ENCODE measurements around the gene MYO9B.

Gene MYO9B

DNA sequence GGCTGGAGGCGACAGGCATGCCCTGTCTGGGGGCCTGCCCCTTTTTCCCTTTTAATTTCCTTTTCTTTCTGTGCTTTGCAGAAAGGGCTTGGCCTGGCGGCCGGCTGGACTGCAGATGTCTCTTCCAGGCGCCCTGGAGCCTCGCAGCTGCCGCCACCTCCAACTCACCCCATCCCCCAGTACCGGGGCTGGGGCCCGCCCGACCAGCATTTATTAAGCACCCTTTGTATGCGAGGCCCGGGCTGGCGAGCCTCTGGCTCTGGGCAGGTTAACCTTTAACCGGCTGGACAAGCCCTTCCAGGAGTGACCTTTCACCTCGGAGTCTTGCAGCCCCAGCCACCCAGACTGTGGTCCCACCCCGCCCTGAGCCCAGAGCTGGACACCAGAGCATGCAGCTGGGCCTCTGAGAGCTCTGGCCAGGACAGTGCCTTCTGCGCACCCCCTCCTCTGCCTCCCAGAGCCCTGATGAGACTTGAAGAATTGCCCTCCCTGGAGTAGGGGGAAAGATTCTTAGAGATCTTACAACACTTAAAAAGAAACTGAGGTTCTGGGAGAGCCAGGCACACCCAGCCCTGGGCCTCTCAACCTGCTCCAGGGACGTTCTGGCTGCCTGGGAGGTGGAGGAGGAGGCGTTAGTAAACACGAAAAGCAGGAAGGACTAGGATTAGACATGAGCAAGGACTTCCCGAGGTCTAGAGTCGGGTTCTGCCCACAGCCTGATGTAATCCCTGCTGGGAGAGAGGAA, 171.3 kb downstream of the MYO9B start:
- peak; percentile 93 for DNase-seq

DNA sequence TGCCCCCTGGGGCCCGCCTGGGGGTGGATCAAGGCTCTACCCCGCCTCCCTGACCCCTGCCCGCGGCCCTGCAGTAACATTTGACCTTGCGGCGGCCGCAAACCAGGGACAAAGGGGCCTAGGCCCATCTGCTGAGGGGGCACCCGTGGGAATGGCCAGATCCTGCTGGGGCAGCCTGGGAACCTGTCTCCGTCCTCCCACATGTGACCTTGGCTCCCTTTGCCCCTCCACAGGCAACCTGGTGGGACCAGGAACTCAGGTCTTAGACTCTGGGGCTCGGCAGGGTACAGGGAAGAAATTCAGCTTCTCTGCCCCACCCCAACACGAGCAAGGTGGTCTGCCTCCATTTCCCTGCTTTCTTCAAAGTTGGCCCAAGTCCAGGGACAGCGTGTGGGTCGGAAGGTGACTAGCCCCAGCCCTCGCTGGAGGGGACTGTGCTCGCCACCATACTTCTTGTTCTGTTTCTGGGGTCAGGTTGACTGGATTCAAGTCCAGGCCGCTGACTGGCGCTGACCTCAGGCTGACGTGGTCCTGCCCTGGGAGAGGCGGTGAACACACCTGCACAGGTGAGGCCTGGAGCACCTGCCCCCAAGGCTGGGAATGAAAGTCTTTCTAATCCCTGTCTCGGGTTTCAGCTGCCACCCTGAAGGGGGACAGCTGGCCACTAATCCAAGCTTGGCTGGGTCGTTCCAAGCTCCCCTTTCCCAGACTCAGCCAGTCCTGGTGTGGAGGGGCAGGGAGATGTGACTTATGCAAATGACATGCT, 172.6 kb downstream of the MYO9B start:
- no peak for DNase-seq

DNA sequence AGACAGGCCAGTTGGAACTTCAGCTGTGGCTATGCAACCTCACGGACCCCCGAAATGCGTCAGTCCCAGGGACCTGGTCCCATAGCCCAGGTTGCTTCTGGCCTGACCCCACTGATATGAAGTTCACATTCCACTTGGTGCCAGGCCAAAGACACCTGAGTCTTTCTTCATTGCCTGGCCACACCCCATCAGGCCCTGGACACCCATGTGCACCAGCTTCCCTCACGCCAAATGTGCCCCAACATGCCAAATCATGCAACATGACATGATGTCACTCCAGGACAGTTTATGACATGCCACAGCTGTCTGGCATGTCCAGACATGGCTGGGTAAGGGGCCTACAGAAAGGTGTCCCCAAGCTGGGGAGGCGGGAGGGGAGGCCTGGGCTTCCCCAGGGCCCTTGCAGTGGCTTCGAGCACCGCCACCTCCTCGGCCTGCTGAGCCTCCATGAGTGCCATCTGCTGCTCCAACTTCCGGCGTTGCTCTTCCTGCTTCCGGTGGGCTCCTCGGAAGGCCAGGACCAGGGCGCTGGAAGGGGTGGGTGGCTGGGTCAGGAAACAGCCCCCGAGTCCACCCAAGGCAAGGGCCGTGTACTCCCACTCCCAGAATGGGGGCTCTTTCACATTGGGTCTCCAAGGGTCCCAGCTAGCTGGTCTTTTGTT, 174.4 kb downstream of the MYO9B start:
- no peak for DNase-seq

DNA sequence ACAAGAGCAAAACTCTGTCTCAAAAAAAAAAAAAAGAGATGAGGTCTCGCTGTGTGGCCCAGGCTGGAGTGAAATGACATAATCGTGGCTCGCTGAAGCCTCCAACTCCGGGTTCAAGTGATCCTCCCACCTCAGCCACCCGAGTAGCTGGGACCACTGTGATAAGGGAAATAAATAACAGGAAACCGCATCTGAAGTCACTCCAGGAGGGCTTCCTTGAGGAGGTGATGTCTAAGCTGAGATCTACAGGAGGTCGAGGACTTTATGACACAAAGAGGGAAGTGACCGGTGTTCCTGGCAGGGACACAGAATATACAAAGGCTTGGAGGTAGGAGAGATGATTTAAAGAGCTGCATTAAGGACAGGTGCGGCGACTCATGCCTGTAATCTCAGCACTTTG, 179.1 kb downstream of the MYO9B start:
- DNase-seq: peak; percentile 39

DNA sequence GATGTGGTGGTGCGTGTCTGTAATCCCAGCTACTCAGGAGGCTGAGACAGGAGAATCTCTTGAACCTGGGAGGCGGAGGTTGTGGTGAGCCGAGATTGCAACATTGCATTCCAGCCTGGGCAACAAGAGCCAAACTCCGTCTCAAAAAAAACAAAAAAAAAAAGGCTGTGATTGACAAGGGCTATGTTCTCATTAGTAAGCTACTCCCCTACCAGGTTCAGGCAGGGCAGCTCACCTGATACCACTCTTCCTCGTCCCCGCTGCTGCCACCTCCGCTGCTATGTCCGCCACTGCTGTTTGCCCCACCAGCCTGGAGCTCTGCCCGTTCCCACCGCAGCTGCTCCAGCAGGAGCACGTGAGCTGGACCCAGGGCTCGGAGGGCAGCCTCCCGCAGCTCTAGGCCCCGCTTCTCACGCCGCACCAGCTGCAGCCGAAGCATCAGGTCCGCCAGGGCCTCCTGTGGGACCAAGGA, 179.6 kb downstream of the MYO9B start:
- no peak for DNase-seq

DNA sequence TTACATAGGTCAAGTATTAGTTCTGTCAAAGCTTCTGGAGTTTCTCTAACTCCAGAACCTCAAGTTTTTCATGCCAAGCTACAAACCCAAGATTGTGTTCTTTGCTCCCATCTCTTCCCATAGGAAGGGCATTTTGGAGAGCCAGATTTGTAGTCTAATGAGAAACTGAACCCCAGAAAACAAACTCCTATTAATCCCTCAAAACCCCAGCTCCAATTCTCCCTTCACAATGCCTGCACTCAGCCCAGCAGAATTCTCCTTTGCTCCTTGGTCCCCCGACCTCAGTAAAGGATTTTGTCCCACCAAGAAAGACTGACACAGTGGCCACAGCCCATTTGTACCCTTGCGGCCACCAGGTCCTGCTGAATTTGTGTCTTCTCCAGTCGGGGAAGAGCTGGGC, 180.6 kb downstream of the MYO9B start:
- no peak for DNase-seq

DNA sequence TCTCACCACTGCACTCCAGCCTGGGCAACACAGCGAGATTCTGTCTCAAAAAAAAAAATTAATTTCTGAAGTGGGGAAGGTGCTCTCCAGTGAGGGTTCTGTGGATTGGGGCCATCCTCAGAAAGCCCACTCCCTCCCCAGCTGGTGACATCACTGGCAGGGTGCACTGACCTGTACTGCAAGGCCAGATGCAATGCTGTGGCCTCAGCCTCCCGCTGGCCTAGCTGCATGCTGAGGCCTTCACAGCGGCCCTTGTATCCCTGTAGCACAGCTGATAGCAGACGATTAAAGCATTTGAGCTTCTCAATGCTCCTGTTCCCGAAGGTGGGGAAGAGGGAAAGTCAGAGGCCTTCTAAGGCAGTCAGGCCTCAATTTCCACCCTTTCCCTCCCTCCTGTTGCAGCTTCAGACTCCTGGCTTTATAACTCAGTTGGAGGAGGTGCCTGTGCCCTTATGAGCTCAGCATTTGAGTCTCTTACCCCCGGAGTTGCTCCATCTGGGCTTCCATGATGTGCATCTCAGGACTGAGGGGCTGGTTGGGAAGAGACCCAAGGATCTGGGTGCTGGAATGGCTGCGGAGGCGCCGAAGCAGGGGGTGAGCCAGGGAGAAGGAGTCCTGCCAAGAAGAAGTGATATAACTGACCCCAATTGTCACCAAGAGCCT, 183.7 kb downstream of the MYO9B start:
- peak; percentile 35 for DNase-seq

DNA sequence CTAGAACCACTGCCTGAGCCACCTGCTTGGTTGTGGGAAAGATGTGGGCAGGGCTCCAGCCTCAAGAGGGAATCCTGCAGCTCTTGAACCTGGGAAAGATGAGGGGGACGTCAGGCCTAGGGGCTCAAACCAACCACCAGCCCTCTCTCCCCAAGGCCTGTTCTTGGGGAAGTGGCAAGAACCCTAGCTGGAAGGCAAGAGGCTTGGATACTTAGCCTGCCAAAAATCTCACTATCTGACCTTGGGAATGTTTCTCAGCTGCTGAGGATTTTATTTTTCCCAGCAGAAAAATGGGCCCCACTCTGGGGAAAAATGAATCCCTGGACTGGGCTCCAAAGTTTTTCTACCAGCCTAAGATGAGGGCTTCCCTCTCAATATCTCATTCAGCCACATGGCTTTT, 184.4 kb downstream of the MYO9B start:
- DNase-seq: no peak

DNA sequence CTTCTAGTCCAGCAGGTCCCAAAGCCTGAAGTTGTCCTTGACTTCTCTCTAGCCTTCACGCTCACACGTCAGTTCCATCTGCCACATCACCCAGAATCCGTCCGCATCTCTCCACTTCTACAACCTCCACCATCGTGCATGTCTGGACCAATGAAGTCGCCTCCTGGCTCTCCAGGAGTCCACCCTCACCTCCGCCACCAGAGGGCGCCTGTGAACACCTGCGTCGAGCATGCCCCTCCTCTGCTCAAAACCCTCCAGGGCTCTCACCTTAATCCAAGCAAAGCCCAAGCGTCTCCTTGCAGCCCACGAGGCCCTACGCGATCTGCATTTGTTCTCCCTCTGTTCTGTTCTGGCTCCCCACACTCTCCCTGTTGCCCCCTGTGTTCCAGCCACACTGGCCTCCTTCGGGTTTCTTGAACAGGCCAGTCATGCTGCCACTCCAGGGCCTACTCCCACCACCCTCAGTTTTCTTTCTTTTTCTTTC, 185.3 kb downstream of the MYO9B start:
- DNase-seq: peak; percentile 93

DNA sequence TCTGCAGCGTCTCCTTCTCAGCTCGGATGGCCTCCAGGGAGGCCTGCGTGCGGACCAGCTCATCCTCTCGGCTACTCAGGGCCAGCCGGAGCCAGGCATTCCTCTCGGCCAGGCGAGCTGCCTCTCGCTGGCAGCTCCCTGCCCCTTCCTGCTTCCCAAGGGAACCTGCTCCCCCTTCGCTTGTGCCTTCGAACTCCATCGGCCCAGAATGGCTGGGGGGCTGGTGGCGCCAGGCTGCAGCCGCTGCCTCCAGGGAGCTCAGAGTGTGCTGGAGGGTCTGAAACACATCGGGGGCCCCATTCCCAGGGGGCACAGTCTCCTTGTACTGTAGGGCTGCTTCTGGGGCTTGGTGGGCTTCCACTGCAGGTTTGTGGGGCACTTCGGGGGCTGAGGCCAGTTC, 187.0 kb downstream of the MYO9B start:
- DNase-seq: no peak
